ENCODE measurements around the gene FTO.

The FTO gene

GRCh38 chr16:54144572-54144947 lies 440.6 kb downstream of the FTO start:
- no peak for TF ChIP-seq EZH2phosphoT487 (conservative IDR thresholded peaks at IDR 0.05; ENCODE audit: low read length)
- TF ChIP-seq, protein P1, sequence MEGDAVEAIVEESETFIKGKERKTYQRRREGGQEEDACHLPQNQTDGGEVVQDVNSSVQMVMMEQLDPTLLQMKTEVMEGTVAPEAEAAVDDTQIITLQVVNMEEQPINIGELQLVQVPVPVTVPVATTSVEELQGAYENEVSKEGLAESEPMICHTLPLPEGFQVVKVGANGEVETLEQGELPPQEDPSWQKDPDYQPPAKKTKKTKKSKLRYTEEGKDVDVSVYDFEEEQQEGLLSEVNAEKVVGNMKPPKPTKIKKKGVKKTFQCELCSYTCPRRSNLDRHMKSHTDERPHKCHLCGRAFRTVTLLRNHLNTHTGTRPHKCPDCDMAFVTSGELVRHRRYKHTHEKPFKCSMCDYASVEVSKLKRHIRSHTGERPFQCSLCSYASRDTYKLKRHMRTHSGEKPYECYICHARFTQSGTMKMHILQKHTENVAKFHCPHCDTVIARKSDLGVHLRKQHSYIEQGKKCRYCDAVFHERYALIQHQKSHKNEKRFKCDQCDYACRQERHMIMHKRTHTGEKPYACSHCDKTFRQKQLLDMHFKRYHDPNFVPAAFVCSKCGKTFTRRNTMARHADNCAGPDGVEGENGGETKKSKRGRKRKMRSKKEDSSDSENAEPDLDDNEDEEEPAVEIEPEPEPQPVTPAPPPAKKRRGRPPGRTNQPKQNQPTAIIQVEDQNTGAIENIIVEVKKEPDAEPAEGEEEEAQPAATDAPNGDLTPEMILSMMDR (IDR thresholded peaks at IDR 0.05; ENCODE audit: insufficient read depth, low read length, poor library complexity, severe bottlenecking) = no peak
- Histone ChIP-seq H3K4me3 (ENCODE audit: insufficient read depth, low read length, poor library complexity, severe bottlenecking) (no peak overlapping the region), H3F3A (ENCODE audit: insufficient read depth) (no peaks in the 10 kb centered on the region), H3K27ac (ENCODE audit: low read depth, low read length) (no peak overlapping the region), H3K4me2 (ENCODE audit: low read depth, low read length, poor library complexity, severe bottlenecking) (no peak overlapping the region), H3K79me2 (ENCODE audit: insufficient read depth, low read length) (no peaks in the 10 kb centered on the region), H4K20me1 (ENCODE audit: low read depth, low read length) (no peaks in the 10 kb centered on the region), H3K9me2 (replicated peaks; ENCODE audit: insufficient read depth, low read length) (no peaks in the 10 kb centered on the region), H3K9ac (ENCODE audit: low read length) (no peak overlapping the region), H3K36me3 (ENCODE audit: low read length) (no peaks in the 10 kb centered on the region), H3K27me3 (ENCODE audit: low read length) (no peaks in the 10 kb centered on the region; the same call in 1 of the 2 replicates), H2AFZ (ENCODE audit: low read depth, low read length, severe bottlenecking) (no peak overlapping the region), H3K9me3 (ENCODE audit: insufficient read depth, low read length) (no peaks in the 10 kb centered on the region)

DNA sequence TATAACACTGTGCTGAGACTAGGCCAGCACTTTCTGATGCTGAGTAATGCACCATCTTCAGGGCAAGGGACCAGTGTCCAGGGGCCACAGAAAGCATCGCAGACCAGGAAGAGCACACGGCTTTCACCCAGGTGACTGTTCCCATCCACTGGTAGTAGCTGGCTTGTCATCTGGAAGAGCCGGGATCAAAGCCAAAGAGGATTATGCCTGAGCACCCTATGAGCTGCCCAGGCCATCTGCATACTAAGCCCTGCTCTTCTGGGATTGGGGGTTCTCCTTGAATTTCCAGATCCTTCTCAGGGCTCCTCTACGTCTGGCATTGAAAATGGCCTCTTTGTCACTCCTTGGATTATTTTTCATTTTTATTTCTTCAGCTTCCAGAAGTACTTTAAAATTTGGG lies 441.9 kb downstream of the FTO start:
- no peak for TF ChIP-seq EZH2phosphoT487 (conservative IDR thresholded peaks at IDR 0.05; ENCODE audit: low read length)
- TF ChIP-seq, protein P1 (IDR thresholded peaks at IDR 0.05; ENCODE audit: insufficient read depth, low read length, poor library complexity, severe bottlenecking) = no peak
- H3K9ac ChIP-seq (ENCODE audit: low read length) = no peak overlapping the region
- no peaks in the 10 kb centered on the region for H3K9me2 ChIP-seq (replicated peaks; ENCODE audit: insufficient read depth, low read length)
- H3K9me3 ChIP-seq (ENCODE audit: insufficient read depth, low read length) = no peaks in the 10 kb centered on the region
- no peak overlapping the region for H3K4me2 ChIP-seq (ENCODE audit: low read depth, low read length, poor library complexity, severe bottlenecking)
- no peaks in the 10 kb centered on the region for H3F3A ChIP-seq (ENCODE audit: insufficient read depth)
- H3K79me2 ChIP-seq (ENCODE audit: insufficient read depth, low read length) = no peaks in the 10 kb centered on the region
- no peaks in the 10 kb centered on the region for H3K36me3 ChIP-seq (ENCODE audit: low read length)
- no peaks in the 10 kb centered on the region; the same call in 1 of the 2 replicates for H3K27me3 ChIP-seq (ENCODE audit: low read length)
- H4K20me1 ChIP-seq (ENCODE audit: low read depth, low read length) = no peaks in the 10 kb centered on the region
- H3K27ac ChIP-seq (ENCODE audit: low read depth, low read length) = no peak overlapping the region
- no peak overlapping the region for H2AFZ ChIP-seq (ENCODE audit: low read depth, low read length, severe bottlenecking)
- no peak overlapping the region for H3K4me3 ChIP-seq (ENCODE audit: insufficient read depth, low read length, poor library complexity, severe bottlenecking)

DNA sequence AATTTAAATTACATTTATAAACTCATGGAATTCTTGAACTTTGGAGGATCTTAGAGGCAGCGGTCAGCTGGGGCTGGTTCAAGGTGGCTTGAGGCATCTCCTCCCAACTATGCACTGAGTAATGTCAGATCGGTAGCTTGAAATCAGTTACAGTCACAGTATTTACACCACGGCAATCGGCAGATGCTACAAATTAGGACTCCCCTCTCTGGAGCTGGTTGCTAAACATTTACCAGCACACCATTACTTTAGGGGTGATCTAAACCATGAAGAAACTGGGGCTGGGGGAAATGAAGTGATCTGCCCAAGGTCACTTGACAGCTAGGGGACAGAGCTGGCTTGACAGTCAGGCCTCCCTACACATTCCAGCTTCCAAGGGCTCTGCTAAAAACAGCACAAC lies 445.0 kb downstream of the FTO start:
- no peak overlapping the region for H3K4me3 ChIP-seq (ENCODE audit: insufficient read depth, low read length, poor library complexity, severe bottlenecking)
- H3K4me2 ChIP-seq (ENCODE audit: low read depth, low read length, poor library complexity, severe bottlenecking) = no peak overlapping the region
- no peak overlapping the region for H2AFZ ChIP-seq (ENCODE audit: low read depth, low read length, severe bottlenecking)
- no peak overlapping the region for H3K9ac ChIP-seq (ENCODE audit: low read length)
- H3K9me2 ChIP-seq (replicated peaks; ENCODE audit: insufficient read depth, low read length) = no peaks in the 10 kb centered on the region
- H3K79me2 ChIP-seq (ENCODE audit: insufficient read depth, low read length) = no peaks in the 10 kb centered on the region
- H3K9me3 ChIP-seq (ENCODE audit: insufficient read depth, low read length) = no peaks in the 10 kb centered on the region
- H3K36me3 ChIP-seq (ENCODE audit: low read length) = no peaks in the 10 kb centered on the region
- no peaks in the 10 kb centered on the region; the same call in 1 of the 2 replicates for H3K27me3 ChIP-seq (ENCODE audit: low read length)
- H3F3A ChIP-seq (ENCODE audit: insufficient read depth) = no peaks in the 10 kb centered on the region
- H3K27ac ChIP-seq (ENCODE audit: low read depth, low read length) = no peak overlapping the region
- no peak for TF ChIP-seq EZH2phosphoT487 (conservative IDR thresholded peaks at IDR 0.05; ENCODE audit: low read length)
- TF ChIP-seq, protein P1 (IDR thresholded peaks at IDR 0.05; ENCODE audit: insufficient read depth, low read length, poor library complexity, severe bottlenecking) = no peak
- no peaks in the 10 kb centered on the region for H4K20me1 ChIP-seq (ENCODE audit: low read depth, low read length)
